H1 (cell line): Measurements from ENCODE around the gene LLPH.

Experiments
- EGR1 ChIP-seq: IDR thresholded peaks from 2 replicates; pipeline ENCODE4 v1.6.1; 2011; ENCODE audit warnings: low read depth, low read length, borderline replicate concordance
- SUZ12 ChIP-seq: fragments of 200-600 bp; sonication (generic); IDR thresholded peaks from 2 replicates; pipeline ENCODE4 v1.6.1; 2012; ENCODE audit warnings: mild to moderate bottlenecking, inconsistent platforms, low read length, moderate library complexity, mixed read lengths

- TF ChIP-seq EGR1 (no peak), SUZ12 (no peak)
Measured at GRCh38 chr12:66130267-66131066, at the start of gene LLPH.
